ENCODE data around the gene IL17RC. TPM values are rescaled to one million over a fixed set of nuclear protein-coding genes. Genes with fewer than 3 reads are reported as not detected.

The IL17RC gene
- total RNA-seq, 1 donor from 2014 or later = 21.1 TPM

- no peaks in the 10 kb centered on the region for H3K27me3 ChIP-seq (ENCODE audit: control insufficient read depth, insufficient read depth, low read length)
- peaks cover 6% of the 10 kb centered on the region for H3K36me3 ChIP-seq (ENCODE audit: control insufficient read depth, insufficient read depth, low read length)
- H3K4me3 ChIP-seq (ENCODE audit: low read depth, low read length) = no peak overlapping the region
- TF ChIP-seq CTCF (IDR thresholded peaks at IDR 0.05; ENCODE audit: insufficient read depth, low read length, severe bottlenecking) = no peak
- no peak for DNase-seq (ENCODE audit: low read depth)
- no peak for FAIRE-seq
These were observed 23.8 kb downstream of the IL17RC start for GRCh38 chr3:9940746-9941145.

GRCh38 chr3:9942164-9942563, 25.3 kb downstream of the IL17RC start:
- H3K36me3 ChIP-seq (ENCODE audit: control insufficient read depth, insufficient read depth, low read length) = peaks cover 6% of the 10 kb centered on the region
- no peaks in the 10 kb centered on the region for H3K27me3 ChIP-seq (ENCODE audit: control insufficient read depth, insufficient read depth, low read length)
- no peak for DNase-seq (ENCODE audit: low read depth)
- no peak for TF ChIP-seq CTCF (IDR thresholded peaks at IDR 0.05; ENCODE audit: insufficient read depth, low read length, severe bottlenecking)
- no peak overlapping the region for H3K4me3 ChIP-seq (ENCODE audit: low read depth, low read length)
- FAIRE-seq = no peak

- FAIRE-seq = no peak
- H3K4me3 ChIP-seq (ENCODE audit: low read depth, low read length) = no peak overlapping the region
- no peaks in the 10 kb centered on the region for H3K27me3 ChIP-seq (ENCODE audit: control insufficient read depth, insufficient read depth, low read length)
- TF ChIP-seq CTCF (IDR thresholded peaks at IDR 0.05; ENCODE audit: insufficient read depth, low read length, severe bottlenecking) = no peak
- peaks cover 2% of the 10 kb centered on the region for H3K36me3 ChIP-seq (ENCODE audit: control insufficient read depth, insufficient read depth, low read length)
- DNase-seq (ENCODE audit: low read depth) = no peak
These were observed 26.2 kb downstream of the IL17RC start for GRCh38 chr3:9942934-9943690.

- Histone ChIP-seq H3K36me3 (ENCODE audit: control insufficient read depth, insufficient read depth, low read length) (peaks cover 2% of the 10 kb centered on the region), H3K27me3 (ENCODE audit: control insufficient read depth, insufficient read depth, low read length) (no peaks in the 10 kb centered on the region), H3K4me3 (ENCODE audit: low read depth, low read length) (no peak overlapping the region)
- FAIRE-seq = no peak
- no peak for DNase-seq (ENCODE audit: low read depth)
- TF ChIP-seq CTCF (IDR thresholded peaks at IDR 0.05; ENCODE audit: insufficient read depth, low read length, severe bottlenecking) = no peak
These were observed 27.4 kb downstream of the IL17RC start for GRCh38 chr3:9944271-9944670.

- DNase-seq (ENCODE audit: low read depth) (no peak), FAIRE-seq (no peak)
- Histone ChIP-seq H3K36me3 (ENCODE audit: control insufficient read depth, insufficient read depth, low read length) (peaks cover 2% of the 10 kb centered on the region), H3K27me3 (ENCODE audit: control insufficient read depth, insufficient read depth, low read length) (no peaks in the 10 kb centered on the region), H3K4me3 (ENCODE audit: low read depth, low read length) (no peak overlapping the region)
- no peak for TF ChIP-seq CTCF (IDR thresholded peaks at IDR 0.05; ENCODE audit: insufficient read depth, low read length, severe bottlenecking)
These were observed 28.5 kb downstream of the IL17RC start for GRCh38 chr3:9945358-9945757.
